ENCODE data around the gene FASTK. TPM values are rescaled to one million over a fixed set of nuclear protein-coding genes. Genes with fewer than 3 reads are reported as not detected.

Gene FASTK
- total RNA-seq, 2 donors from 2014 or later: 55.4 to 59.8 TPM

- Mint-ChIP-seq H3K9me3 (no peaks in the 10 kb centered on the region), H3K36me3 (ENCODE audit: insufficient read depth in 2 of 2) (no peaks in the 10 kb centered on the region)
- no peak for ATAC-seq (replicated peaks in 1 of 2)
Measured at GRCh38 chr7:151101621-151102396, 21.2 kb upstream of the FASTK start.

GRCh38 chr7:151100921-151101320 is 20.3 kb upstream of the FASTK start:
- DNase-seq (no peak), ATAC-seq (replicated peaks in 1 of 2) (no peak)
- Mint-ChIP-seq H3K27me3 (ENCODE audit: low read depth) (no peaks in the 10 kb centered on the region), H3K27ac (no peak overlapping the region), H3K36me3 (ENCODE audit: insufficient read depth in 2 of 2) (no peaks in the 10 kb centered on the region), H3K4me3 (no peak overlapping the region), H3K4me1 (ENCODE audit: low read depth) (no peaks in the 10 kb centered on the region), H3K9me3 (no peaks in the 10 kb centered on the region)

More at GRCh38 chr7:151101621-151102396, 21.2 kb upstream of the FASTK start:
- no peak overlapping the region for H3K4me3 Mint-ChIP-seq
- no peaks in the 10 kb centered on the region for H3K4me1 Mint-ChIP-seq (ENCODE audit: low read depth)
- DNase-seq: no peak
- H3K27me3 Mint-ChIP-seq (ENCODE audit: low read depth): no peaks in the 10 kb centered on the region
- no peak overlapping the region for H3K27ac Mint-ChIP-seq

- ATAC-seq (replicated peaks in 1 of 2): no peak
- Mint-ChIP-seq H3K36me3 (ENCODE audit: insufficient read depth in 2 of 2) (no peaks in the 10 kb centered on the region), H3K27ac (no peak overlapping the region), H3K4me3 (no peak overlapping the region), H3K9me3 (no peaks in the 10 kb centered on the region), H3K27me3 (ENCODE audit: low read depth) (no peaks in the 10 kb centered on the region), H3K4me1 (ENCODE audit: low read depth) (no peaks in the 10 kb centered on the region)
- DNase-seq: no peak
Measured at GRCh38 chr7:151099486-151100211, 19.0 kb upstream of the FASTK start.

- no peaks in the 10 kb centered on the region for H3K36me3 Mint-ChIP-seq (ENCODE audit: insufficient read depth in 2 of 2)
- no peak for DNase-seq
- no peaks in the 10 kb centered on the region for H3K27me3 Mint-ChIP-seq (ENCODE audit: low read depth)
- no peak overlapping the region for H3K27ac Mint-ChIP-seq
- no peak overlapping the region for H3K4me3 Mint-ChIP-seq
- no peaks in the 10 kb centered on the region for H3K9me3 Mint-ChIP-seq
- peaks cover 4% of the 10 kb centered on the region for H3K4me1 Mint-ChIP-seq (ENCODE audit: low read depth)
- peak in 1 of 2 donors; percentile 25 for ATAC-seq (replicated peaks in 1 of 2)
Measured at GRCh38 chr7:151095828-151096475, 15.3 kb upstream of the FASTK start.

GRCh38 chr7:151095123-151095797 is 14.7 kb upstream of the FASTK start:
- ATAC-seq (replicated peaks in 1 of 2) (no peak), DNase-seq (no peak)
- no peaks in the 10 kb centered on the region for H3K9me3 Mint-ChIP-seq
- no peaks in the 10 kb centered on the region for H3K36me3 Mint-ChIP-seq (ENCODE audit: insufficient read depth in 2 of 2)
- no peak overlapping the region for H3K27ac Mint-ChIP-seq
- peaks cover 4% of the 10 kb centered on the region for H3K4me1 Mint-ChIP-seq (ENCODE audit: low read depth)
- H3K27me3 Mint-ChIP-seq (ENCODE audit: low read depth): no peaks in the 10 kb centered on the region
- no peak overlapping the region for H3K4me3 Mint-ChIP-seq

GRCh38 chr7:151094675-151095074 is 14.1 kb upstream of the FASTK start:
- Mint-ChIP-seq H3K9me3 (no peaks in the 10 kb centered on the region), H3K4me3 (no peak overlapping the region), H3K36me3 (ENCODE audit: insufficient read depth in 2 of 2) (no peaks in the 10 kb centered on the region), H3K27me3 (ENCODE audit: low read depth) (no peaks in the 10 kb centered on the region), H3K4me1 (ENCODE audit: low read depth) (peaks cover 4% of the 10 kb centered on the region), H3K27ac (no peak overlapping the region)
- ATAC-seq (replicated peaks in 1 of 2) (no peak), DNase-seq (no peak)

GRCh38 chr7:151093748-151094147 is 13.1 kb upstream of the FASTK start:
- H3K9me3 Mint-ChIP-seq: no peaks in the 10 kb centered on the region
- DNase-seq: no peak
- H3K27ac Mint-ChIP-seq: no peak overlapping the region
- H3K4me1 Mint-ChIP-seq (ENCODE audit: low read depth): peaks cover 11% of the 10 kb centered on the region
- no peaks in the 10 kb centered on the region for H3K36me3 Mint-ChIP-seq (ENCODE audit: insufficient read depth in 2 of 2)
- ATAC-seq (replicated peaks in 1 of 2): no peak
- H3K4me3 Mint-ChIP-seq: no peak overlapping the region
- no peaks in the 10 kb centered on the region for H3K27me3 Mint-ChIP-seq (ENCODE audit: low read depth)

GRCh38 chr7:151091988-151092387 is 11.4 kb upstream of the FASTK start:
- no peaks in the 10 kb centered on the region for H3K9me3 Mint-ChIP-seq
- peaks cover 19% of the 10 kb centered on the region for H3K4me1 Mint-ChIP-seq (ENCODE audit: low read depth)
- no peak overlapping the region for H3K27ac Mint-ChIP-seq
- ATAC-seq (replicated peaks in 1 of 2): no peak
- H3K36me3 Mint-ChIP-seq (ENCODE audit: insufficient read depth in 2 of 2): no peaks in the 10 kb centered on the region
- H3K27me3 Mint-ChIP-seq (ENCODE audit: low read depth): no peaks in the 10 kb centered on the region
- DNase-seq: no peak
- no peak overlapping the region for H3K4me3 Mint-ChIP-seq

GRCh38 chr7:151091431-151091830 is 10.8 kb upstream of the FASTK start:
- H3K27ac Mint-ChIP-seq: no peak overlapping the region
- no peak overlapping the region for H3K4me3 Mint-ChIP-seq
- H3K9me3 Mint-ChIP-seq: no peaks in the 10 kb centered on the region
- peak in 1 of 2 donors; percentile 40 for DNase-seq
- H3K36me3 Mint-ChIP-seq (ENCODE audit: insufficient read depth in 2 of 2): peaks cover 0 to 2% of the 10 kb centered on the region in 2 donors
- ATAC-seq (replicated peaks in 1 of 2): no peak
- no peaks in the 10 kb centered on the region for H3K27me3 Mint-ChIP-seq (ENCODE audit: low read depth)
- peaks cover 19% of the 10 kb centered on the region for H3K4me1 Mint-ChIP-seq (ENCODE audit: low read depth)

GRCh38 chr7:151091003-151091402 is 10.4 kb upstream of the FASTK start:
- no peaks in the 10 kb centered on the region for H3K9me3 Mint-ChIP-seq
- H3K4me3 Mint-ChIP-seq: no peak overlapping the region
- no peak overlapping the region for H3K27ac Mint-ChIP-seq
- DNase-seq (no peak), ATAC-seq (replicated peaks in 1 of 2) (no peak)
- no peaks in the 10 kb centered on the region for H3K27me3 Mint-ChIP-seq (ENCODE audit: low read depth)
- peaks cover 19% of the 10 kb centered on the region for H3K4me1 Mint-ChIP-seq (ENCODE audit: low read depth)
- peaks cover 0 to 2% of the 10 kb centered on the region in 2 donors for H3K36me3 Mint-ChIP-seq (ENCODE audit: insufficient read depth in 2 of 2)

- Mint-ChIP-seq H3K36me3 (ENCODE audit: insufficient read depth in 2 of 2) (peaks cover 0 to 3% of the 10 kb centered on the region in 2 donors), H3K4me1 (ENCODE audit: low read depth) (peaks cover 28% of the 10 kb centered on the region), H3K9me3 (no peaks in the 10 kb centered on the region), H3K27ac (peak overlapping the region; percentile 63), H3K27me3 (ENCODE audit: low read depth) (peaks cover 8% of the 10 kb centered on the region), H3K4me3 (no peak overlapping the region)
- DNase-seq (no peak), ATAC-seq (replicated peaks in 1 of 2) (no peak)
Measured at GRCh38 chr7:151089893-151090730, 9.5 kb upstream of the FASTK start.

Measured in activated T-cell treated with anti-CD3 and anti-CD28 coated beads, Interleukin-2, amount 50 U/mL, for 72 hours (primary cell).